ENCODE data around the gene PABPN1L.
"Not testable (repeated sequence)": the region's sequence is repeated elsewhere in the genome, so short reads cannot be mapped to it uniquely, and the experiment has no call there.

The PABPN1L gene

DNA sequence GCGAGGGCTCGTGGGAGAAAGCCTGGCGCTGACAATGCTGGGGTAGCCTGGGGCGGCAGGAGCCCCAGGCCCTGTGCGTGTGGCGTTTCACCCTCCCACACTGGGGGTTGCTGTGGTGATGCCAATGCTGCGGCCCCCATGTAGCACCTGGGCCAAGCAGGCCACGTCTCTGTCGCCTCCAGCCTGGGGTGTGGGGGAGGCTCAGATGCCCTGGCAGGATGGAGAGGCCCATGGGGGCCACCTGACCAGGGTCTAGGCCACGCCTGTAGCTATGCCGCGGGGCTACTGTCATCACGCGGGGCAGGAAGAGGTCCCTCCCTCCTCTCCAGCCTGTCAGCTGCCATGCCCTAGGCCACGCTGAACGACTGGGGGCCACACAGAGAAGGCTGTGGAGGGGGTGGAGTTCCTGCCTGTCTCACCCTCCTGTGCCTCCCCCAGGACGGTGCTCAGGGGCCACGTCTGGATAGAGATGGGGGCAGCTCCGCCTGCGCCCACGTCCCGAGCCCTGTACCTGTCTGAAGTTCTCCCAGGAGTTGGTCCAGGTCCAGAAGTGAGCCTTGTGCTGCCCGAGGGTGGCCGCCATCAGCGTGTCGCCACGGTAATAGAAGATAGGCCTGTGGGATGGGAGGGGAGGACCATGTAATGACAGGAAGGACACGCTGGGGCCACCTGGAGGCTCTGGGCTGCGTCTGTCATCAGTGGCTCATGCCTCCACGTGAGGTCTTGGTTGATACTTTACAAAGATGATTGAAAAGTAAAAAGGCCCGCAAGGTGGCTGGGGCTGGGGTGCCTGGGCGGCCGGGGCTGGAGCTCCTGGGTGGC lies 42.0 kb downstream of the PABPN1L start:
- no peaks in the 10 kb centered on the region for H3K27me3 ChIP-seq (ENCODE audit: control insufficient read depth in 1 of 2, insufficient read depth in 2 of 2, low read length in 2 of 2)
- H3K27ac ChIP-seq (ENCODE audit: low read length) = no peak overlapping the region
- peaks cover 7 to 22% of the 10 kb centered on the region in 2 donors for H3K36me3 ChIP-seq (ENCODE audit: control insufficient read depth in 2 of 2, insufficient read depth in 2 of 2, low read length in 2 of 2)
- no peaks in the 10 kb centered on the region for H3K4me1 ChIP-seq (ENCODE audit: control insufficient read depth, insufficient read depth, low read length)
- no peak overlapping the region for H3K4me3 ChIP-seq (ENCODE audit: low read length in 2 of 2)
- no peak overlapping the region for H3K9ac ChIP-seq (ENCODE audit: low read length in 2 of 2)
- H3K9me3 ChIP-seq (ENCODE audit: control insufficient read depth in 2 of 2, low read length in 2 of 2) = no peaks in the 10 kb centered on the region

DNA sequence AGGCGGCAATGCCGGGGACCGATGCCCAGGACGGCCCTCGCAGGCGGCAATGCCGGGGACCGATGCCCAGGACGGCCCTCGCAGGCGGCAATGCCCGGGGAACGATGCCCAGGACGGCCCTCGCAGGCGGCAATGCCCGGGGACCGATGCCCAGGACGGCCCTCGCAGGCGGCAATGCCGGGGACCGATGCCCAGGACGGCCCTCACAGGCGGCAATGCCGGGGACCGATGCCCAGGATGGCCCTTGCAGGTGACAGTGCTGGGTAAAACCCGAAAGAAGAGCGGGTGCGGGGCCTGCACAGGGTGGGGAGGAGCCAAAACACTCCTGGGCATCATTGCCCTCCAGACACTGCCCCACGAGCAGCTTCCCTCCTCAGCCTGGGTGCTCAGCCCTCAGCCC lies 42.8 kb downstream of the PABPN1L start:
- H3K4me1 ChIP-seq (ENCODE audit: control insufficient read depth, insufficient read depth, low read length); H3K9ac ChIP-seq (ENCODE audit: low read length in 2 of 2); H3K4me3 ChIP-seq (ENCODE audit: low read length in 2 of 2); H3K27ac ChIP-seq (ENCODE audit: low read length); H3K27me3 ChIP-seq (ENCODE audit: control insufficient read depth in 1 of 2, insufficient read depth in 2 of 2, low read length in 2 of 2); H3K9me3 ChIP-seq (ENCODE audit: control insufficient read depth in 2 of 2, low read length in 2 of 2): not testable (repeated sequence)
- H3K36me3 ChIP-seq (ENCODE audit: control insufficient read depth in 2 of 2, insufficient read depth in 2 of 2, low read length in 2 of 2) = peaks cover 7 to 22% of the 10 kb centered on the region in 2 donors

GRCh38 chr16:88822281-88823040 lies 44.0 kb downstream of the PABPN1L start:
- no peaks in the 10 kb centered on the region for H3K27me3 ChIP-seq (ENCODE audit: control insufficient read depth in 1 of 2, insufficient read depth in 2 of 2, low read length in 2 of 2)
- no peak overlapping the region for H3K27ac ChIP-seq (ENCODE audit: low read length)
- peaks cover 7 to 19% of the 10 kb centered on the region in 2 donors for H3K36me3 ChIP-seq (ENCODE audit: control insufficient read depth in 2 of 2, insufficient read depth in 2 of 2, low read length in 2 of 2)
- H3K4me3 ChIP-seq (ENCODE audit: low read length in 2 of 2) = no peak overlapping the region
- H3K9ac ChIP-seq (ENCODE audit: low read length in 2 of 2) = no peak overlapping the region
- H3K9me3 ChIP-seq (ENCODE audit: control insufficient read depth in 2 of 2, low read length in 2 of 2) = no peaks in the 10 kb centered on the region
- no peaks in the 10 kb centered on the region for H3K4me1 ChIP-seq (ENCODE audit: control insufficient read depth, insufficient read depth, low read length)

GRCh38 chr16:88821168-88821850 lies 45.2 kb downstream of the PABPN1L start:
- no peak overlapping the region for H3K9ac ChIP-seq (ENCODE audit: low read length in 2 of 2)
- H3K4me3 ChIP-seq (ENCODE audit: low read length in 2 of 2) = no peak overlapping the region
- no peak overlapping the region for H3K27ac ChIP-seq (ENCODE audit: low read length)
- H3K36me3 ChIP-seq (ENCODE audit: control insufficient read depth in 2 of 2, insufficient read depth in 2 of 2, low read length in 2 of 2) = peaks cover 7 to 16% of the 10 kb centered on the region in 2 donors
- no peaks in the 10 kb centered on the region for H3K9me3 ChIP-seq (ENCODE audit: control insufficient read depth in 2 of 2, low read length in 2 of 2)
- H3K27me3 ChIP-seq (ENCODE audit: control insufficient read depth in 1 of 2, insufficient read depth in 2 of 2, low read length in 2 of 2) = no peaks in the 10 kb centered on the region
- no peaks in the 10 kb centered on the region for H3K4me1 ChIP-seq (ENCODE audit: control insufficient read depth, insufficient read depth, low read length)

GRCh38 chr16:88820385-88821025 lies 46.0 kb downstream of the PABPN1L start:
- H3K27me3 ChIP-seq (ENCODE audit: control insufficient read depth in 1 of 2, insufficient read depth in 2 of 2, low read length in 2 of 2) = no peaks in the 10 kb centered on the region
- H3K36me3 ChIP-seq (ENCODE audit: control insufficient read depth in 2 of 2, insufficient read depth in 2 of 2, low read length in 2 of 2) = peaks cover 7 to 16% of the 10 kb centered on the region in 2 donors
- no peaks in the 10 kb centered on the region for H3K9me3 ChIP-seq (ENCODE audit: control insufficient read depth in 2 of 2, low read length in 2 of 2)

DNA sequence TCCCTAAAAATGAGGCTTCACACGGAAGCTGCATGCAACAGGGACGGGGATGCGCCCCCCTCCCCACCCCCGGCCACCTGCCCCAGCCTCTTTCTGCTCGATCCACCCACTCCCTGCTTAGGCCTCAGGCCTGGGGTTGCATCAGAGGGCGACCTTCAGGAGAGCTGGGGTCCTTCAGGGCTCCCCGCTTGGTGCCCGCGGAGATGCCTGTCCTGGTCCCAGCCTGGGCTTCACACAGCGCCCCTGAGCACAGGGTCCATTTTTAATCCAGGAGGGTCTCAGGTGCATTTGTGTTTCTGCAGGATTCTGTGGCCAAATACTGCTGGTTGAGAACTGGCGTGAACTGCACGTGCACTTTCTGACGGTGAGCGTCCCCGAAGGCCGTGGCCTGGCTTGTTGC lies 47.3 kb downstream of the PABPN1L start:
- peaks cover 3 to 13% of the 10 kb centered on the region in 2 donors for H3K36me3 ChIP-seq (ENCODE audit: control insufficient read depth in 2 of 2, insufficient read depth in 2 of 2, low read length in 2 of 2)
- H3K4me3 ChIP-seq (ENCODE audit: low read length in 2 of 2) = no peak overlapping the region
- H3K4me1 ChIP-seq (ENCODE audit: control insufficient read depth, insufficient read depth, low read length) = no peaks in the 10 kb centered on the region
- H3K9ac ChIP-seq (ENCODE audit: low read length in 2 of 2) = no peak overlapping the region
- no peaks in the 10 kb centered on the region for H3K9me3 ChIP-seq (ENCODE audit: control insufficient read depth in 2 of 2, low read length in 2 of 2)
- no peaks in the 10 kb centered on the region for H3K27me3 ChIP-seq (ENCODE audit: control insufficient read depth in 1 of 2, insufficient read depth in 2 of 2, low read length in 2 of 2)
- H3K27ac ChIP-seq (ENCODE audit: low read length) = no peak overlapping the region

More at GRCh38 chr16:88820385-88821025, 46.0 kb downstream of the PABPN1L start:
- Histone ChIP-seq H3K27ac (ENCODE audit: low read length) (no peak overlapping the region), H3K4me1 (ENCODE audit: control insufficient read depth, insufficient read depth, low read length) (no peaks in the 10 kb centered on the region), H3K9ac (ENCODE audit: low read length in 2 of 2) (no peak overlapping the region), H3K4me3 (ENCODE audit: low read length in 2 of 2) (no peak overlapping the region)

DNA sequence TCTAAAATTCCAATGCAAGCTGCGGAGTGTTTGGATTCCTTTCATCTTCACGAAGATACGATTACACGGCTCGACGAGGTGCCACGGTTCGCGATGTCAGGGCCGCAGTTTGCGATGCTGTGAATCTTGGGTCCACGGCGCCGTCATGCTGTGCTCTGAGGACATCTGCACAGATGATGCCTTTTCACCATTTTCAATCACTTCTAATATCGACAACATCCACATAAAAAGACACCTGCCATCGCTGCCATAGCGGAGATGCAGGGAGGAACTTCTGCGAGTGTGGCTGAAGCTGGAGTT lies 47.9 kb downstream of the PABPN1L start:
- Histone ChIP-seq H3K36me3 (ENCODE audit: control insufficient read depth in 2 of 2, insufficient read depth in 2 of 2, low read length in 2 of 2) (peaks cover 3 to 12% of the 10 kb centered on the region in 2 donors), H3K4me1 (ENCODE audit: control insufficient read depth, insufficient read depth, low read length) (no peaks in the 10 kb centered on the region), H3K27ac (ENCODE audit: low read length) (no peak overlapping the region), H3K9me3 (ENCODE audit: control insufficient read depth in 2 of 2, low read length in 2 of 2) (no peaks in the 10 kb centered on the region), H3K4me3 (ENCODE audit: low read length in 2 of 2) (no peak overlapping the region), H3K27me3 (ENCODE audit: control insufficient read depth in 1 of 2, insufficient read depth in 2 of 2, low read length in 2 of 2) (no peaks in the 10 kb centered on the region), H3K9ac (ENCODE audit: low read length in 2 of 2) (no peak overlapping the region)

GRCh38 chr16:88817785-88818574 lies 48.5 kb downstream of the PABPN1L start:
- no peak overlapping the region for H3K4me3 ChIP-seq (ENCODE audit: low read length in 2 of 2)
- H3K27ac ChIP-seq (ENCODE audit: low read length) = no peak overlapping the region
- H3K36me3 ChIP-seq (ENCODE audit: control insufficient read depth in 2 of 2, insufficient read depth in 2 of 2, low read length in 2 of 2) = peaks cover 1 to 11% of the 10 kb centered on the region in 2 donors
- no peak overlapping the region for H3K9ac ChIP-seq (ENCODE audit: low read length in 2 of 2)
- H3K4me1 ChIP-seq (ENCODE audit: control insufficient read depth, insufficient read depth, low read length) = no peaks in the 10 kb centered on the region
- H3K9me3 ChIP-seq (ENCODE audit: control insufficient read depth in 2 of 2, low read length in 2 of 2) = no peaks in the 10 kb centered on the region
- no peaks in the 10 kb centered on the region for H3K27me3 ChIP-seq (ENCODE audit: control insufficient read depth in 1 of 2, insufficient read depth in 2 of 2, low read length in 2 of 2)

DNA sequence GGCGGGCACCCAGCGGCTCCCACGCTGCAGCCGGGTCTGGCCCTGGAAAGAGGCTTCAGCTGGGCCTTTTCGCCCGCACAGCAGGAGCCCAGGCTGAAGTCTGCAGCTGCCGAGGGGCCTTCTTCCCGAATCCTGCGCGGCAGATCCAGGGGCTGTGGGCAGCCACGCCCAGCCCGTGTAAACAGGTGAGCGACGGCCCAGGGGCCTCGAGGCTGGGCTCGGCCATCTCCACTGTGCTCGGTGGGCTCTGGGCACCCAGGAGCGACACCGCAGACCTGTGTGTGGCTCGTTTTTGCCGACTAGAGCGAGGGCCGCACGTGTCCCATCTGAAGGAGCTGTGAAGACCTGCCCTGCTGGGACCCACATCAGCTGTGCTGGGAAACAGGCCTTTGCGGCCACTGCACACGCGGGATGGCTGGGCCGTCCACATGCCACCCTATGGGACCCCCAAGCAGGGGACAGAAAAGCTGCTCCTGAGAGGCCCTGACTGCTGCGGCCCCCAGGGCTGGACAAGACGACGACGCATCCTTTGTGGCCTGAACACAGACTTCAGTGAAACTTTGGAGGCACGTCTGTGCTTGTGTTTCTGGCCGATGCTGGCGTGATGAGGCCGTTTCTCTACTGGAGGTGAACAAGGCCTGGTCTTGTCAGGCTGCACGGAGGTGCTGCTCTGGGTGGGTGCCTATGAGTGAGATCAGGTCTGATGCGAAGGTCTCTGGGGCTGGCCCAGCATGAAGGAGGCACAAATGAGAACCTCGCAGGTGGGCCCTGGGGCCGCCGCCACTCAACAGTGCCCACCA lies 49.5 kb downstream of the PABPN1L start:
- H3K9me3 ChIP-seq (ENCODE audit: control insufficient read depth in 2 of 2, low read length in 2 of 2) = no peaks in the 10 kb centered on the region
- H3K36me3 ChIP-seq (ENCODE audit: control insufficient read depth in 2 of 2, insufficient read depth in 2 of 2, low read length in 2 of 2) = peaks cover 0 to 3% of the 10 kb centered on the region in 2 donors
- H3K9ac ChIP-seq (ENCODE audit: low read length in 2 of 2) = no peak overlapping the region
- peaks cover 6% of the 10 kb centered on the region for H3K4me1 ChIP-seq (ENCODE audit: control insufficient read depth, insufficient read depth, low read length)
- H3K27ac ChIP-seq (ENCODE audit: low read length) = no peak overlapping the region
- no peak overlapping the region for H3K4me3 ChIP-seq (ENCODE audit: low read length in 2 of 2)
- no peaks in the 10 kb centered on the region for H3K27me3 ChIP-seq (ENCODE audit: control insufficient read depth in 1 of 2, insufficient read depth in 2 of 2, low read length in 2 of 2)
